ENCODE data around the gene RAB21. TPM values are rescaled to one million over a fixed set of nuclear protein-coding genes. Genes with fewer than 3 reads are reported as not detected.

RAB21 gene
- total RNA-seq, 4 donors from 2014 or later = 15.0 to 36.9 (median 31.7) TPM

DNA sequence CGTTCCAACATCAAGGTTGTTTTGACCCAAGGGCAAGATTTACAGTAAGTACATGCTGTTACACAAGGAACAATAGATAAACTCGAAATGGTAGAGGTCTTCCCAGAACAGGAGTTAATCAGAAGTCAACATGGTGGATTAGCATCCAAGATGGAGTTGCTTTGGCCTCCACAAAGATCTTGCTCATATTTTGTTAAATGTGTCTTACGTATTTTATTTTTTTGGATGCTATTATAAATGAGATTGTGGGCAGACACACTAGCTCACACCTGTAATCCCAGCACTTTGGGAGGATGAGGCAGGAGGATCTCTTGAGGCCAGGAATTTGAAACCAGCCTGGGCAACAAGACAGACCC is 22.3 kb upstream of the RAB21 start:
- peaks cover 0 to 3% (median 0%) of the 10 kb centered on the region in 4 donors for H3K27me3 ChIP-seq
- WGBS = 84% methylated on average over 3 of the region's 3 CpGs
- H3K4me3 ChIP-seq = no peak overlapping the region
- H3K27ac ChIP-seq (replicated peaks in 1 of 4) = no peak overlapping the region
- DNase-seq (ENCODE audit: extremely low spot score) = no peak
- TF ChIP-seq CTCF (IDR thresholded peaks at IDR 0.05) (no peak), POLR2A (IDR thresholded peaks at IDR 0.05; ENCODE audit: low read depth) (no peak), EP300 (IDR thresholded peaks at IDR 0.05) (no peak), POLR2AphosphoS5 (IDR thresholded peaks at IDR 0.05) (no peak)
- H3K4me1 ChIP-seq = no peaks in the 10 kb centered on the region
- no peaks in the 10 kb centered on the region for H3K36me3 ChIP-seq
- intact Hi-C loops (cut with DNase I) = no loop called here
- no peaks in the 10 kb centered on the region for H3K9me3 ChIP-seq

- no peak for DNase-seq (ENCODE audit: extremely low spot score)
- intact Hi-C loops (cut with DNase I) = no loop called here
- no peak for TF ChIP-seq POLR2AphosphoS5 (IDR thresholded peaks at IDR 0.05)
- no peak for TF ChIP-seq EP300 (IDR thresholded peaks at IDR 0.05)
- no peak for TF ChIP-seq POLR2A (IDR thresholded peaks at IDR 0.05; ENCODE audit: low read depth)
- TF ChIP-seq CTCF (IDR thresholded peaks at IDR 0.05) = no peak
Measured at GRCh38 chr12:71737197-71737596, 17.5 kb upstream of the RAB21 start.

GRCh38 chr12:71742998-71743397 is 11.7 kb upstream of the RAB21 start:
- intact Hi-C loops (cut with DNase I) = loop anchor here (5.0 kb wide), 1 partner anchor 326 kb away; no protein-coding TSS in a partner anchor
- Histone ChIP-seq H3K27me3 (no peaks in the 10 kb centered on the region), H3K36me3 (no peaks in the 10 kb centered on the region), H3K27ac (replicated peaks in 1 of 4) (no peak overlapping the region), H3K9me3 (no peaks in the 10 kb centered on the region), H3K4me3 (no peak overlapping the region), H3K4me1 (no peaks in the 10 kb centered on the region)
- 0% methylated on average over 1 of the region's 1 CpG for WGBS
- no peak for DNase-seq (ENCODE audit: extremely low spot score)
- TF ChIP-seq POLR2A (IDR thresholded peaks at IDR 0.05; ENCODE audit: low read depth) (no peak), CTCF (IDR thresholded peaks at IDR 0.05) (no peak), EP300 (IDR thresholded peaks at IDR 0.05) (no peak), POLR2AphosphoS5 (IDR thresholded peaks at IDR 0.05) (no peak)

More at GRCh38 chr12:71737197-71737596, 17.5 kb upstream of the RAB21 start:
- H3K27me3 ChIP-seq = no peaks in the 10 kb centered on the region
- no peak overlapping the region for H3K27ac ChIP-seq (replicated peaks in 1 of 4)
- H3K36me3 ChIP-seq = no peaks in the 10 kb centered on the region
- no peaks in the 10 kb centered on the region for H3K4me1 ChIP-seq
- WGBS = 100% methylated on average over 1 of the region's 1 CpG
- no peak overlapping the region for H3K4me3 ChIP-seq
- H3K9me3 ChIP-seq = no peaks in the 10 kb centered on the region

DNA sequence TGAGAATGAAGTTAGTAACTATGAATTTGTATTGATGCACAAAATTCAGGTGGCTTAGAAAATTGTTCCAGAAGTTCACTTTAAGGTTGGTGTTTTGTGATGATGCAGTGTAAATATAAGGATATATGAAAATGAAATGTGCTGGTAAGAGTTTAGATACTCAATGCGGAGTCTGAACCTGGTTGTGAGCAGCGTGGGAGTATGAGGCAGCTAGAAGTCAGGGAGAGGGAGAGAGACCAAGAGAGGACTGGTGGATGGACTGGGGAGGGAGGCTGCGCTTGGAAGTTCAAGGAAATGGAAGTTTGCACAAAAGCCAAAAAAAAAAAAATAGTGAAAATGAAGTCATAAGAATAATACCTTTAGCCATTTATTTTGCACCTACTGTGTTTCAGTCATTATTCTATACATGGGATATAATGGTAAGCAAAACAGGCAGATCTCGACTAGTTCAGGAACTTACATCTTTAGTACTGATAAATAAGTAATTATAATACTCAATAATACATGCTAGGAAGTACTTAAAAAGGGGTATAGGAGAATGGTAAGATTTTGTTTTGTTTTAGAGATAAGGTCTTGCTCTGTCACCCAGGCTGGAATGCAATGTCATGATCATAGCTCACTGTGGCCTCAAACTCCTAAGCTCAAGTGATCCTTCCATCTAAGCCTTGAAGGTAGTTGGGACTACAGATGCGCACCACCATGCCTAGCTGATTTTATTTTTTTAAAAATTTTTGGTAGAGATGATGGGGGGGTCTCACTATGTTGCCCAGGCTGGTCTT is 10.0 kb upstream of the RAB21 start:
- TF ChIP-seq CTCF (IDR thresholded peaks at IDR 0.05) (no peak), POLR2A (IDR thresholded peaks at IDR 0.05; ENCODE audit: low read depth) (no peak), POLR2AphosphoS5 (IDR thresholded peaks at IDR 0.05) (no peak), EP300 (IDR thresholded peaks at IDR 0.05) (no peak)
- intact Hi-C loops (cut with DNase I) = loop anchor here (5.0 kb wide), 1 partner anchor 327 kb away; no protein-coding TSS in a partner anchor
- no peak for DNase-seq (ENCODE audit: extremely low spot score)
- H3K4me3 ChIP-seq = no peak overlapping the region
- no peaks in the 10 kb centered on the region for H3K4me1 ChIP-seq
- no peaks in the 10 kb centered on the region for H3K9me3 ChIP-seq
- WGBS = 88% methylated on average over 5 of the region's 5 CpGs
- H3K36me3 ChIP-seq = no peaks in the 10 kb centered on the region
- H3K27ac ChIP-seq (replicated peaks in 1 of 4) = no peak overlapping the region
- no peaks in the 10 kb centered on the region for H3K27me3 ChIP-seq
